Heart left ventricle (tissue), 16 donors: ENCODE data around the gene P2RX6. TPM values are rescaled to one million over a fixed set of nuclear protein-coding genes. Genes with fewer than 3 reads are reported as not detected.
"Not testable (repeated sequence)": the region's sequence is repeated elsewhere in the genome, so short reads cannot be mapped to it uniquely, and the experiment has no call there.

ENCODE experiments used
- ATAC-seq, 4 donors: fragments of 200-7000 bp; cut with Tn5 transposase; one replicate each; pipeline ENCODE4 v1.9.1; 2020 to 2022; ENCODE audit warnings: moderate library complexity in 4 of 4, mild to moderate bottlenecking in 3 of 4, moderate number of reproducible peaks in 1 of 4
- DNase-seq, 5 donors: peaks; one replicate each; pipeline ENCODE4 v3.0.0-alpha.2; 2020
- H3K27ac ChIP-seq, 12 donors: fragments of 200-600 bp; sonication (generic) in 4 of 12; one replicate each; pipeline versions ENCODE4 v1.5.0 to v1.8.0; 2016 to 2022; ENCODE audit warnings: mild to moderate bottlenecking in 2 of 12
- H3K27me3 ChIP-seq, 9 donors: fragments of 200-600 bp; sonication (generic) in 2 of 9; one replicate each; pipeline versions ENCODE4 v1.5.1 to v1.8.0; 2016 to 2022; ENCODE audit warnings: mild to moderate bottlenecking in 3 of 9
- H3K36me3 ChIP-seq, 9 donors: fragments of 200-600 bp; sonication (generic) in 2 of 9; one replicate each; pipeline versions ENCODE4 v1.5.0 to v1.8.0; 2018 to 2022; ENCODE audit warnings: mild to moderate bottlenecking in 2 of 9
- H3K4me1 ChIP-seq, 12 donors: fragments of 200-600 bp; sonication (generic) in 4 of 12; one replicate each; pipeline versions ENCODE4 v1.5.0 to v1.8.0; 2016 to 2022; ENCODE audit warnings: mild to moderate bottlenecking in 3 of 12
- H3K4me3 ChIP-seq, 12 donors: fragments of 200-600 bp; sonication (generic) in 4 of 12; one replicate each; pipeline versions ENCODE4 v1.5.0 to v1.8.0; 2017 to 2022; ENCODE audit warnings: mild to moderate bottlenecking in 9 of 12, moderate library complexity in 4 of 12
- H3K9me3 ChIP-seq, 12 donors: fragments of 200-600 bp; sonication (generic) in 4 of 12; one replicate each; pipeline versions ENCODE4 v1.5.0 to v1.8.0; 2016 to 2022; ENCODE audit warnings: mild to moderate bottlenecking in 1 of 12
- CTCF ChIP-seq, 12 donors: fragments of 200-600 bp; sonication (generic) in 4 of 12; IDR thresholded peaks; one replicate each; pipeline versions ENCODE4 v1.5.0 to v1.8.0; 2018 to 2022; ENCODE audit warnings: antibody characterized with exemption in 12 of 12, mild to moderate bottlenecking in 5 of 12
- POLR2A ChIP-seq, 2 donors: fragments of 450-650 bp; IDR thresholded peaks; one replicate each; pipeline ENCODE4 v1.6.1; 2017; ENCODE audit warnings: antibody characterized with exemption in 2 of 2, mild to moderate bottlenecking in 2 of 2, moderate library complexity in 2 of 2
- WGBS, 4 donors: extraction: QIAGEN DNeasy Blood & Tissue Kit in 2 of 4; methylation state at CpG; one replicate each; pipeline versions ENCODE4 v1.1.5 to v1.1.7; 2013 to 2018; 5-methylcytosine and 5-hydroxymethylcytosine counted together
- intact Hi-C, 10 donors: fragments of 100-400 bp; cut with DNase I; formaldehyde crosslinking; loops; one replicate each; pipeline versions ENCODE4 v1.11.1 to v1.14.2; 2022
- polyA plus RNA-seq, 2 donors: library from polyadenylated mRNA; stranded (reverse); fragments of 200-250 nt; gene quantifications; one replicate each; pipeline ENCODE4 v1.2.3, GENCODE V29; 2013
- total RNA-seq, 9 donors: library from RNA; depleted of rRNA in 2 of 9; stranded (reverse); fragments of >200 nt in 2 of 9; fragmentation: NEBNext Ultra II Directional in 3 of 9; extraction: Animal tissue kit (Norgen Biotek cat#: 25700) in 3 of 9; gene quantifications; one replicate each; pipeline versions ENCODE4 v1.1.0 to v1.2.4, GENCODE V29; 2016 to 2023
- donor health status: ischemic (EF 13 %, LVEDD 7.1; RV severe dilation, severe dysfunction).
- donor health status: healthy with polysubstance abuse.
- donor health status: DM: no; HTN: yes; CAD: no.
- donor health status: DM: no; HTN: no; CAD: no.
- donor health status: ischemic (EF 25% LVEDD 6.9; RV normal size, moderate dysfunction).
- donor health status: ischemic (EF 25% LVEDD 5.7; RV mildly dilated, moderate dysfunction).
- donor health status: healthy.
- donor health status: DM: yes; HTN: yes; CAD: no.
- donor health status: ischemic (EF 35%, LVEDD 5.7; RV mildly dilated, moderate dysfunction).
- donor health status: nonischemic (EF 11% LVEDD 7.7; RV severe dilation, severe dysfunction).
- donor health status: DM: yes; HTN: yes; CAD: no.
- donor health status: PGD.
- donor health status: ischemic (EF 29% LVEDD 5.4; RV normal size, mild dysfunction).
- donor health status: nonischemic (EF 23%, LVEDD 6.1; RV moderate dilation, normal function).

The P2RX6 gene
- total and polyA plus RNA-seq, 11 donors = 0.06 to 4.8 (median 1.5) TPM

GRCh38 chr22:21045585-21046294, 30.8 kb downstream of the P2RX6 start, which contains the start of gene LRRC74B:
Gene LRRC74B, plus strand, starts transcription at chr22:21045946. Its CDS starts 41 bp downstream, at chr22:21045987.
- H3K27ac ChIP-seq = no peak within 1 kb of the TSS
- intact Hi-C loops = loop anchor here in 1 of 10 donors (5.0 kb wide), 1 partner anchor 33 kb away; no protein-coding TSS in a partner anchor
- DNase-seq = peak; percentile 88 to 93 (median 92)
- no peaks in the 10 kb centered on the region for H3K36me3 ChIP-seq
- ATAC-seq = peak; percentile 94 to 99 (median 96)
- H3K4me3 ChIP-seq = peak within 1 kb of the TSS; percentile 11 to 60 (median 54)
- H3K27me3 ChIP-seq = no peaks in the 10 kb centered on the region
- 5 to 17% (median 7%) methylated on average over 9 to 47 of the region's 47 CpGs for WGBS, 4 donors
- H3K9me3 ChIP-seq = no peaks in the 10 kb centered on the region
- H3K4me1 ChIP-seq = peaks cover 0 to 19% (median 7%) of the 10 kb centered on the region in 12 donors
- TF ChIP-seq POLR2A (IDR thresholded peaks at IDR 0.05) (no peak), CTCF (IDR thresholded peaks at IDR 0.05) (no peak)

- Histone ChIP-seq H3K4me3 (no peak overlapping the region), H3K4me1 (peaks cover 0 to 19% (median 7%) of the 10 kb centered on the region in 12 donors), H3K27ac (no peak overlapping the region), H3K27me3 (no peaks in the 10 kb centered on the region), H3K9me3 (no peaks in the 10 kb centered on the region), H3K36me3 (no peaks in the 10 kb centered on the region)
- 91 to 95% (median 92%) methylated on average over 14 of the region's 14 CpGs for WGBS, 4 donors
- no peak for DNase-seq
- intact Hi-C loops = loop anchor here in 1 of 10 donors (5.0 kb wide), 1 partner anchor 35 kb away; no protein-coding TSS in a partner anchor
- ATAC-seq = no peak
- TF ChIP-seq CTCF (IDR thresholded peaks at IDR 0.05) (no peak), POLR2A (IDR thresholded peaks at IDR 0.05) (no peak)
These were observed 32.2 kb downstream of the P2RX6 start for GRCh38 chr22:21047035-21047661.

GRCh38 chr22:21047730-21048129, 32.8 kb downstream of the P2RX6 start:
- H3K27me3 ChIP-seq = no peaks in the 10 kb centered on the region
- no peak for ATAC-seq
- intact Hi-C loops = loop anchor here in 1 of 10 donors (5.0 kb wide), 1 partner anchor 35 kb away; no protein-coding TSS in a partner anchor
- DNase-seq = peak in 1 of 5 donors; percentile 18
- WGBS, 4 donors = 68 to 82% (median 80%) methylated on average over 6 to 7 of the region's 7 CpGs
- no peaks in the 10 kb centered on the region for H3K9me3 ChIP-seq
- no peak overlapping the region for H3K4me3 ChIP-seq
- no peak overlapping the region for H3K27ac ChIP-seq
- peaks cover 0 to 19% (median 7%) of the 10 kb centered on the region in 12 donors for H3K4me1 ChIP-seq
- no peaks in the 10 kb centered on the region for H3K36me3 ChIP-seq
- no peak for TF ChIP-seq CTCF (IDR thresholded peaks at IDR 0.05)
- TF ChIP-seq POLR2A (IDR thresholded peaks at IDR 0.05) = no peak

GRCh38 chr22:21048448-21048847, 33.5 kb downstream of the P2RX6 start:
- not testable (repeated sequence) for H3K36me3 ChIP-seq, H3K4me3 ChIP-seq, ATAC-seq, H3K9me3 ChIP-seq, DNase-seq, H3K27ac ChIP-seq, H3K27me3 ChIP-seq
- peaks cover 0 to 19% (median 7%) of the 10 kb centered on the region in 12 donors for H3K4me1 ChIP-seq
- intact Hi-C loops = loop anchor here in 1 of 10 donors (5.0 kb wide), 1 partner anchor 36 kb away; no protein-coding TSS in a partner anchor
- WGBS, 4 donors = 67 to 77% (median 71%) methylated on average over 4 to 5 of the region's 5 CpGs

- peaks cover 0 to 19% (median 7%) of the 10 kb centered on the region in 12 donors for H3K4me1 ChIP-seq
- ATAC-seq, H3K9me3 ChIP-seq, DNase-seq, H3K27me3 ChIP-seq, H3K36me3 ChIP-seq, H3K4me3 ChIP-seq, H3K27ac ChIP-seq: not testable (repeated sequence)
- WGBS, 4 donors = 91 to 100% (median 97%) methylated on average over 2 to 9 of the region's 12 CpGs
- intact Hi-C loops = loop anchor here in 1 of 10 donors (5.0 kb wide), 1 partner anchor 37 kb away; no protein-coding TSS in a partner anchor
These were observed 34.0 kb downstream of the P2RX6 start for GRCh38 chr22:21048965-21049364.
